T1000 (cell line): ENCODE data around the gene CCND1.
"Not testable (repeated sequence)": the region's sequence is repeated elsewhere in the genome, so short reads cannot be mapped to it uniquely, and the experiment has no call there.

Experiments
- DNase-seq: peaks from one replicate; lab custom pipeline; 2025; ENCODE audit warnings: mixed read lengths; lab: John Stamatoyannopoulos, UW

CCND1 gene

DNA sequence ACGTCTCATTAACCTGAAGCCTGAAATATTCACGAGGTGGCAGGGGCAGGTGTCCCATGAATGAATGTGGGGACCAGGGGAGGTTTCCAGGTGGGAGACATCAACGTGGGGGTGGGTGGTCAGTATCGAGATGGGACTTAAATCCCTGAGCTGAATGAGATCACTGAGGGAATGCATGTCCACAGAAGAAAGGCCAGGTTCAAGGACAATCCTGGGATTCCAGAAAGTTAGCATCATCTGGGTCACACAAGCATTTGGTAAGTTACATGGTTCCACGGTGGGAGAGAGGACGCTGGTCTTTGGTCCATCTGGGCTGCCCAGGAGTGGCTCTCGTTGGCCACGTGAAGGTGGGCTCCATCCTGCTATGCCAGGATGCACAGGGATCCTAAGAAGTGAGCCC, 22.7 kb upstream of the CCND1 start:
- no peak for DNase-seq

DNA sequence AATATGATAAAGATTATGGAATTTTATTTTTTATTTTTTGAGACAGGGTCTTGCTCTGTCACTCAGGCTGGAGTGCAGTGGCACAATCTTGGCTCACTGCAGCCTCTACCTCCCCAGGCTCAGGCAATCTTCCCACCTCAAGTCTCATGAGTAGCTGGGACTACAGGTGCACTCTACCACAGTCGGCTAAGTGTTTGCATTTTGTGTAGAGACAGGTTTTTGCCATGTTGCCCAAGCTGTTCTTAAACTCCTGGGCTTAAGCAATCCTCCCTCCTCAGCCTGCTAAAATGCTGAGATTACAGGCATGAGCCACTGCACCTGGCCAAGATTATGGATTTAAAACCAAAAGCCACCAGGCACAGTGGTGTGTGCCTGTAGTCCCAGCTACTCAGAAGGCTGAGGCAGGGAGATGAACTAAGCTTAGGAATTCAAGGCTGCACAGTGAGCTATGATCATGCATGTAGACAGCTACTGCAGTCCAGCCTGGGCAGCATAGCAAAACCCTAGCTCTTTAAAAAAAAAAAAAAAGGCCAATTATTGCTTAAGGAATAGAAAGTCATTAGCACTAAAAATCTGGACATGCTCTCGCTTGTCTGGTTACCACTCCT, 20.2 kb upstream of the CCND1 start:
- no peak for DNase-seq

DNA sequence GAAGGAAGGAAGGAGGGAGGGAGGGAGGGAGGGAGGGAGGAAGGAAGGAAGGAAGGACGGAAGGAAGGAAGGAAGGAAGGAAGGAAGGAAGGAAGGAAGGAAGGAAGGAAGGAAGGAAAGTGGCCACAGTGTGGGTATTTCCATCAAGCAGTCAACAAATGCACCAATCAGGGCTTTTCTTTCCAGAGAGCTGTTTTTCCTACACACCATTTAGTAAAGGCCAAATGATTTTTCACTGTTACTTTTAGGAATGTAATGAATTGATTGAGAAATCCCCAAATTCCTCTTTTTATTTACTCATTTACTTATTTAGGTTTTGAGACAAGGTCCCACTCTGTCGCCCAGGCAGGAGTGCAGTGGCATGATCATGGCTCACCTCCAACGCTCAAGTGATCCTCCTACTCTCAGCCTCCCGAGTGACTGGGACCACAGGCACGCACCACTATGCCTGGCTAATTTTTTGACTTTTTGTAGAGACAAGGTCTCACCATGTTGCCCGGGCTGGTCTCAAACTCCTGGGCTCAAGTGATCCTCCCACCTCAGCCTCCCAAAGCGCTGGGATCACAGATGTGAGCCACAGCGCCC, 18.8 kb upstream of the CCND1 start:
- not testable (repeated sequence) for DNase-seq

DNA sequence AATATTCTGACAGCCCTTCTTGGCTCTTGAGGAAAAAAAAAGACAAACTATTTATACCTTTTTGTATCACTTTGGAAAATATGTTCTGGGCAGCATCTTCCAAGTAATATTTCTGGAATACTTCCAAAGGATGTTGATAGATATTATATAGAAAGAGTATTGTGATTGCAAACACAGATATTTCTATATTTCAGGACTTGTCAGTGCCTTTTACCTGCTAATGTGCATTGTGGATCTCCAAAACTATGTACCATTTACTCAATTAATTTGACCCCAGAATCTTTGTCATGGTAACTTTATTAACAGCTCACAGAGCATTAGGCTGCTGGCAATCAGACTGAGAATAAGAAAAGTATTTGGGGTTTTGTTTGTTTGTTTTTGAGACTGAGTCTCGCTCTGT, 16.7 kb upstream of the CCND1 start:
- DNase-seq, result no peak

DNA sequence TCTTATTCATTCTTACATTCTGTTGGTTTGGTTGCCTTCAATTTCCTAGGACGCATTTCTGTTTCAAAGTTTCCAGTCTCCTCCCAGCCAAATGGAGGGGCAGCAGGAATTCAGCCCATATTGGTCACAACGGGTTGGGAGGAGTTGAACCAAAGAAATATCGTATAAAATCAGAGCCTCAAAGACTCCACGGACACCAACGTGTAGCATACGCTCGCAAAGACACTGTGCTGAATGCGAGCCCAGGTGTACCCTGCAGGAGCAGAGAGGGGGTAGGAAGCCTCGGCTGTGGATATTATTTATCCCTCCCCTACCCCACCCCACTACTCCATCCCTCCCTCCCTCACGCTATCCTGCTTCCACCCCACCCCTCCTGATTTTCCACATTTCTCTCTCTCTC, 15.5 kb upstream of the CCND1 start:
- no peak for DNase-seq

DNA sequence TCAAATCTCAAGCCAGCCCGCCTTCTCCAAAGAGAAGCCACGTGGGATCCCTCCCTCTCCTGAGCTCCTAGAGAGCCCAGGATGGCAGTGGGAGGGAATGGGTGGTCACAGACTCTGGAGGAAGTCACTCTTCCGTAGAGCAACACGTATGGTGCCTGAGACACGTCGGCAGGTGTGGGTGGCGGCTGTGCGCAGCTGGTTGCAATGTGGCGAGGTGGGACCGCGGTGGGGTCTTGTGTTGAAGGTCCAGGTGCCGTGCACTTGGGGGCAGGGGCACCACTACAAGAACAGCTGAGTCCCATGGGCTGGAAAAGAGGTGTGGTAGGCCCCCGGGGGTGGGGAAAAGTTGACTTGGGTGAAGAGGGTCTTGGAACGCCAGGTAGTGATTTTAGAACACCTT, 13.4 kb upstream of the CCND1 start:
- no peak for DNase-seq

DNA sequence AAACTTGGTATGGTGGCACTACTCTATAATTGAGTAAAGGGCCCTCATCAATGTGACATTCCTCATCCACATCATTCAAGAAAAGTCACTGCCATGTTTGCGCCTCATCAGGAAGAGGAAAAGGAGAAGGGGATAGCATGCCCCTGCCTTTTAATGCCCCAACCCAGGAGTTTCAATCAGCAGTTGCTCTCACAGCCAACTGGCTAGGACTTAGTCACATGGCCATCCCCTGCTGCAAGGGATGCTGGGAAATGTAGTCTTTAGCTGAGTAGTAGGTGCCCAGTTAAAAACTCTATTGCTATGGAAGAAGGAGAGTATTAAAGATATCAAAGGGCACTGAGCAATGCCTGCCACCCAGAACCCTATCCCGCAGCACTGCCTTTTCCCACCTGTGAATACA, 10.9 kb upstream of the CCND1 start:
- no peak for DNase-seq

DNA sequence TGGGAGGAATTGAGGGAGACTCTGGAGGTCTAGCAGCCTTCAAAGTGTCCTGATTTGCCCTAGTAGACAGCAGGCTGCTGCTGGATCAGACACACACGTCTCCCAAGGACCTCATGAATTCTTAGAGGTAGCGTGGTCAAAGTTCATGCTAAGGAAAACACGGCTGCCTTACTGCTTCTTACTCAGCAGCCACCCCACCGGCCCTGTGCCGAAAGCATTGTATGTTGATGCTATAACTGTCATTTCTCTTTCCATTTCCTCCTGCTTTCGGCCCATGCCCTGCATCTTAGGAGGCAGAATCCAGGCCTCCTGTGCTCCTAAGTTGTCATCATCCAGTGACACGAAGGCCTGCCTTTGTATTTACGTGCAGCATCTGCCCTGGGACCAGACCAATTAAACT, 10.5 kb upstream of the CCND1 start:
- DNase-seq, result no peak

DNA sequence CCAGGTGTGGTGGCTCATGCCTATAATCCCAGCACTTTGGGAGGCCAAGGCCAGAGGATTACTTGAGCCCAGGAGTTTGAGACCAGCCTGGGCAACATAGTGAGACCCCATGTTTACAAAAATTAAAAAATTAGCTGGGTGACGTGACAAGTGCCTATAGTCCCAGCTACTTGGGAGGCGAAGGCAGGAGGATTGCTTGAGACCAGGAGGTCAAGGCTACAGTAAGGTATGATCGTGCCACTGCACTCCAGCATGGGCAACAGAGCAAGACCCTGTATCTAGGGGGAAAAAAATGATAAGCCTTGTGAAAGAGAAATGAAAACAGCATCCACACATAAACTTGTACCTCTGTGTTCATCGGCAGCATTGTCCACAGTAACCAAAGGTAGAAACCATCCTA, 8.1 kb upstream of the CCND1 start:
- no peak for DNase-seq

DNA sequence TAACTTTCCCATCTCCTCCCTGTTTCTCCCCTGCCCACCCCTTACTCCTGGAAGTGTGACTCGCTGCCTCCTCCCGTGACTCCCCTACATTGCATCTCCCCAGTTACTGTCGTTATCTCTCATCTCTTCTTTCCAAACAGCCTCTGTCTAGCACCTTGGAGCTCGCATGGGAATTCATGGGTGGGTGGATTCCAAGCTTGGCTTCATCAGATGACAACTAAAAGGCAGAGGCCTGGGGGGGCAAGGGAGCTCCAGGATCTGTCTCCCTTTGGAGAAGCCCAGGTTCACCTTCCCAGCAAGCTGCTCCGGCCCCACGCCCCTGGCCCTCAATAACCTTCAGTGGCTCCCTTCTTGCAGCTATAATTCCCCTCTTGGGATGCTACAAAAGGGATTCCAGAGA, 6.9 kb upstream of the CCND1 start:
- DNase-seq, result no peak

DNA sequence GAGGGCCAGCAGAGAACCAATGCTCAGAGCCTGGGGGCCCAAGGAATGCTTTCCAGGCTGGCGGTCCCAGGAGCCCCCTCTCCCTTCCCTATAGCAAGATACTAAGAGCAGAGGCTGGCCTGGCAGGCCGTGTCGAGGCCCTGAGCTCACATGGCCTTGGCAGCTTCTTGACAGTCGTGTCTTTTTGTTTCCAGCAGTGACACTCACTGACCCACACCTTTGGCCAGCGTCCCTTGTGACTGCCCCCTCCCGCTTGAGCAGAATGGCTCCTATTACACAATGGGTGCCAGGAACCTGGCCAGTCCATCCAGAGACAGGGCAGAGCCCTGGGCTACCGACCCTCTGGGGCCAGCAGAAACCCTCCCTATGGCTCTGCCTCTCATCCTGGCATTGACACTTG, 6.4 kb upstream of the CCND1 start:
- no peak for DNase-seq

DNA sequence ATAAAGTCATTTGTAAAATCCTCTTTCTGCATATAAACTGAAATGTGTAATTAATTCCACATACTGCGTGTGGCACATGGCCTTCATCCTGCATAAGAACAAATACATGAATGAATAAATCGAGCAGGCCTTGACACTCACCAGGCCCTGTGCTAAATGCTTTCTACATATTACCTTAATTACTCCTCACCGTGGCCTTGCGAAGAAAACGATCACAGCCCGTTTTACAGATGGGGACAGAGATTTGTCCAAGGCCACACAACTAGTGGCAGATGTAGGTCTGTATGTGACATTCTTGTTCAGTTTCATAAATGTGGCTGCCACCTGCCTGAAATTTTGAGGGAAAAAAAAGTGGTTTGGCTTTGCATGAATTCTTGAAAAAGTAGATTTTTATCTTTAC, 5.8 kb upstream of the CCND1 start:
- DNase-seq, result no peak

DNA sequence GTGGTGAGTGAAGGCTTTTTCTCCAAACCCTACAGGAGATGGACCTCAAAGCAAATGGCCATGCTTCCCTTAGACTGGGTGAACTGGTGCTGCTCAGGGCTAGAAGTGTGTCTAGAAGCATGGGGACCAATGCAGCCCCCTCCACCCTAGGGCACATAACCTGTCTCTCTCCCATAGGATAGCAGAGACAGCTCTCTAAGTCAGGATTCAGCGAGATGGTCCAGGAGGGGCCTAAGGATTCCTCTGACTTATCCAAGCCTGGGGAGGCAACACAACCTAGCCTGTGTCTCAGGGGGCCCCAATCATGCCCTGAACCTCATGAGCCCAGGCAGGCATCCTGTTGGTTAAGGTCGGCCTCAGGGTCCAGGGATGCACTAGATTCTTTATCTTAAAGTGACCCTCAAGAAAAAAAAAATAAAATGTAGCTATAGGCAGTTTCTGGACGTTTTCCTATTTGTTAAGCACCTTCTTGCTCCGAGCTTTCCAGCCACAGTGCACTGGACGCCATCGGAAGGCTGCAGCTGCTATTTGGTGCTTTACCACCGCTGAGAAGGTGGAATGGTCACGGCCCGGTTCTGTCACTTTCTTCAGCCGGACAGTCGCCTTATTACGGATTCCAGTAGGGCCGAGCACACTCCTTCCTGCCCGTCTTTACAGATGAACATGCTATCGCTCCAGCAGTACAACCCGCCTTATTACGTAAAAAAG, 5.0 kb upstream of the CCND1 start:
- DNase-seq, result no peak

DNA sequence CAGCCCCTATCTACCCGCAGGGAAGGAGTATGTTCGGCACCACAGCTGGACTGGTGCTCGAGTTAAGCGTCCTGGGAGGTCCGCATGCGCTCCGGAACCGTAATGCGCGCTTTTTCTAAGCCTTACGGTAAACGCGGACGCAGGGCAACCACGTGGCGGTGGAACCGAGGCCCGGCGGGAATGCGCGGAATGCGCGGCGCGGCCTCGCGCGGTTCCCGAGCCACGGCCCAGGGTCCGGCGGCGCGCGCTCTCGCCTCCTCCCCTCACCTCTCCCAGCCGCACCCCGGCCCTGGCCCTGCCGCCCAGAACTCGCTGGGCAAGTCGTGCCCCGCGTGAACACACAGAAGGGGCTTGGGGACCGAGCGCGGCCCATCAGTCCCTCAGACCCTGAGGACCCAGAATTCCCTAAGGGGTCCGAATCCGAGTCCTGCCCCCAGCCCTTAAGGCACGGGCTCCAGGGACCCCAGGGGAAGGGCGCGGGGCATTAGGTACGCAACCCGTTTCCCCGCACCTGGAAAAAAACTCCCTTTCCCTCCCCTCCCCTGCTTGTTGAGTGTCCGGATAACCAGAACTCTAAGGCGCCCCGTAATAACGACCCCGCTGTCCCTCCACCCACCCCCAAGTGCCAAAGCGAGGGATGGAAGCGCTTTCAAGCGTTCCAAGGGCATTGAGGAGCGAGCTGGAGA, 4.3 kb upstream of the CCND1 start:
- no peak for DNase-seq

DNA sequence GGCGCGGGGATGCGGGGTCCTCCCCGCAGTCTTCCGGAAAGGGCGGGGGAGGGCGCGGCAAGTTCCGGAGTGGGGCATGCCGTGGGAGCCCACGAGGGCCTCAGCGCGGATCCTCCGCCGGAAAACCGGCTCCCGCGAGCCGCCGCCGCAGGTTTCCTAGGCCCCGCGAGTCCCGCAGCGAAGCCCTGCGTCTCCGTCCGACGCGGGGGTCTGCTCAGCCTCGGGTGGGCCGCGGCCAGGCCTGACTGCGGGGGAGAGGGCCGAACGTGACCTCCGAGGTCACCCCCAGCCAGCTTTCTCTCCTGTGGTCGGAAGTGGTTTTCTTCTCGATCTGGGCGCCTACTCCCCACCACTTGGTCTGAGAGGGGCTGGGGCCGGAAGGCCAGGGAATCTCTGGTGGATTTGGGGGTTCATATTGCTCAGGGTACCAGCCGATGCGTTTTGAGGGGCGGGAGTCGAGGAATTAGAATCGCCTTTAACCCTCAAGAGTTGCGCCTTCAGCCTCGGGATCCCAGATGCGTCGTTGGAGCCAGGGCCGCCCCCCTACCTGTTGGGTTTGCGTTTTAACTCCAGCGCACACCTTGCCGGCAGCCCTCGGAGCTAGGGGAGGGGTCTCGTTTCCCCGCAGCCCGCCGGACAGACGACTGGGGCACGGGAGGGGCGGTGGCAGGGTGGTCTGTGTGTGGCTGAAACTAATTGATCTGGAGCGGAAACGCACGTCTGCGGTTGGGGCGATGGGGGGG, 3.6 kb upstream of the CCND1 start:
- DNase-seq, result no peak

DNA sequence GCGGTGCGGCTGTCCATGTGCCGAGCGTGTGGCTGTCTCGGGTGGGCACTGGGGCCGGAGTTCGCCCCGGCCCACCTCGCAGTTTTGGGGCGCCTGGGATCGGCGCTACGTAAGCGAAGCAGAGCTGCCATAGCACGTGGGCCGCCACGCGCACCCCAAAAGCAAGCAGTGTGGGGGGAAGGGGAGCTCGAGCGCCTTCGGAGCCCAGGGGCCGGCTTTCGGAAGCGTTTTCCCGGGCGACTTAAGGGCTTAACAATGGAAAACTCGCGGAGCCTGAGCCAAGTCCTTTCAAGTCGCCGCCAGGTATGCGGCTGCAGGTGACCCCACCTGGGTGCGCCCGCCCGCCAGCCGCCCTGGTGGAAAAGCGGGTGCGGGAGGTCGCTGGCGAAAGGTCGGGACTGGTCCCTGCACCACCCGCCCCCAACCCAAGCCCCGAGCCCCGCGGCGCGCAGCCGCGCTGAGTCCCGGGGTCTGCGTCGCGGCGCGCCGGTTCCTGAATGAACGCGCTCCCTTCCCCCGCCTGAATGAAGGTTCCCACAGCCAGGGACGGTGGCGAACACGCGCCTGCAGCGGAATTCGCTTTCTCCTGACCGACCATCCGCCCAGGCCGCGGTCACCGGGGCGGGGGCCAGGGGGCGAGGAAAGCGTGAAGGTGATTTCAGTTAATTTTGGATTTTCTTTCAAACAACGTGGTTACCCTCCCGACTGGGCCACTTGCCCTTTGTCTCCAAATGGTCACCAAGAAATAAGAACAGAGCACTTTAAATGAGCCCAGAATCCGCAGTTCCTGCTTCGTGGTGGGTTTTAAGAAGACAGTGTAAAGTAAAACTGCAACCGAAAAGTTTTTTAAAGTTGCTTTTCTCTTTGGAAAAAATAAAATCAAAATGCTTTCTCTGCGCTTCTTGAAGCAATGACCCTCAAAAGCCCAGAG, 2.8 kb upstream of the CCND1 start:
- DNase-seq, result no peak

DNA sequence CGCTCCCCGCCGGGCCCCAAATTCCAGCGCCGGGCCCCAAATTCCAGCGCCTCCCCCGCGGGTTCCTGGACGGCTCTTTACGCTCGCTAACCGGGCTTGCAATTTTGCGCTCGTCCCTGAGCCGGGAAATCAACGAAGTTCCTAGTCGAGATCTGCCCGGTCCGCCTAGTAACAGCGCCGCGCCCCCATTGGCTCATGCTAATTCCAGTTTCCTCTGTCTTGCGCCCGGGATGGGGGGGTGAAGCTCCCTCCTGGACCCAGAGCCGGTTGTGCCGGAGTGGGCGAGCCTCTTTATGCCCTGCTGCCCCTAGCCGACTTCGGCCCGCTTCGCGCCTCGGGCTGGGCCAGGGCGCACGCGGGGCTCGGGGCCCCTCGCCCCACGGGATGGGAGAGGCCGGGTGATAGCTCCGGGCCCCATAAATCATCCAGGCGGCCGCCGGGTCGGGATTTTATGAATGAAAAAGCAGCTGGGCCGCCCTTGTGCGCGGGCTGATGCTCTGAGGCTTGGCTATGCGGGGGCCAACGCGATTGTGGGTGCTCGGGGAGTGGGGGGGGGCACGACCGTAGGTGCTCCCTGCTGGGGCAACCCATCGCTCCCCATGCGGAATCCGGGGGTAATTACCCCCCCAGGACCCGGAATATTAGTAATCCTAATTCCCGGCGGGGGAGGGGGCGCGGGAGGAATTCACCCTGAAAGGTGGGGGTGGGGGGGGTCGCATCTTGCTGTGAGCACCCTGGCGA, 1.8 kb upstream of the CCND1 start:
- DNase-seq, result peak; percentile 94

DNA sequence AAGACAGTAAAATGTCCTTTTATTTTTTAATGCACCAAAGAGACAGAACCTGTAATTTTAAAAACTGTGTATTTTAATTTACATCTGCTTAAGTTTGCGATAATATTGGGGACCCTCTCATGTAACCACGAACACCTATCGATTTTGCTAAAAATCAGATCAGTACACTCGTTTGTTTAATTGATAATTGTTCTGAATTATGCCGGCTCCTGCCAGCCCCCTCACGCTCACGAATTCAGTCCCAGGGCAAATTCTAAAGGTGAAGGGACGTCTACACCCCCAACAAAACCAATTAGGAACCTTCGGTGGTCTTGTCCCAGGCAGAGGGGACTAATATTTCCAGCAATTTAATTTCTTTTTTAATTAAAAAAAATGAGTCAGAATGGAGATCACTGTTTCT, 1.1 kb upstream of the CCND1 start:
- no peak for DNase-seq

DNA sequence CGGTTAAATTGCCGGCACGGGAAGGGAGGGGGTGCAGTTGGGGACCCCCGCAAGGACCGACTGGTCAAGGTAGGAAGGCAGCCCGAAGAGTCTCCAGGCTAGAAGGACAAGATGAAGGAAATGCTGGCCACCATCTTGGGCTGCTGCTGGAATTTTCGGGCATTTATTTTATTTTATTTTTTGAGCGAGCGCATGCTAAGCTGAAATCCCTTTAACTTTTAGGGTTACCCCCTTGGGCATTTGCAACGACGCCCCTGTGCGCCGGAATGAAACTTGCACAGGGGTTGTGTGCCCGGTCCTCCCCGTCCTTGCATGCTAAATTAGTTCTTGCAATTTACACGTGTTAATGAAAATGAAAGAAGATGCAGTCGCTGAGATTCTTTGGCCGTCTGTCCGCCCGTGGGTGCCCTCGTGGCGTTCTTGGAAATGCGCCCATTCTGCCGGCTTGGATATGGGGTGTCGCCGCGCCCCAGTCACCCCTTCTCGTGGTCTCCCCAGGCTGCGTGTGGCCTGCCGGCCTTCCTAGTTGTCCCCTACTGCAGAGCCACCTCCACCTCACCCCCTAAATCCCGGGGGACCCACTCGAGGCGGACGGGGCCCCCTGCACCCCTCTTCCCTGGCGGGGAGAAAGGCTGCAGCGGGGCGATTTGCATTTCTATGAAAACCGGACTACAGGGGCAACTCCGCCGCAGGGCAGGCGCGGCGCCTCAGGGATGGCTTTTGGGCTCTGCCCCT, 529 bp upstream of the CCND1 start:
- no peak for DNase-seq
